ENCODE results near the gene KCNQ5.

KCNQ5 gene

DNA sequence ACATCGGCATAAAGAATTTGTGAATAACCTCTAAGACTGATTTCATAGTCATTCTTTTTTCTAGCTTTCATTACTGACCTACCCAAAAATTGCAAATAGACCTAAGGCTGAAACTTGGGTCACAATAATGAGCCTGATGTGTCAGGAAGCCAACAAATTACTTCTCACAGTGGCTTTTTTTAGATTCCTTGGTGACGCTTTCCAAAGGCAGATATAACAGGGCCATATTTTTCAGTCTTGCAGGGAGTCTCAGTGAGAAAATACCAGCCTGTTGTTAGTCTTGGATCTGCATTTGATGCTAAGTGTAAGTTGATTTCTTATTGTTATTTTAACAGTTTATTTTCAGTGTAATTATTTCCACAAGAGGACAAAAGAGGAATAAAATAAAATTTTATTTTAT lies 423.7 kb downstream of the KCNQ5 start:
- DNase-seq (ENCODE audit: low read depth in 2 of 2, low spot score in 1 of 2): no peak

- DNase-seq (ENCODE audit: low read depth in 2 of 2, low spot score in 1 of 2): no peak
Observed at GRCh38 chr6:73047801-73048200, 425.9 kb downstream of the KCNQ5 start.

- DNase-seq (ENCODE audit: low read depth in 2 of 2, low spot score in 1 of 2): no peak
Observed at GRCh38 chr6:73049971-73050594, 428.2 kb downstream of the KCNQ5 start.

DNA sequence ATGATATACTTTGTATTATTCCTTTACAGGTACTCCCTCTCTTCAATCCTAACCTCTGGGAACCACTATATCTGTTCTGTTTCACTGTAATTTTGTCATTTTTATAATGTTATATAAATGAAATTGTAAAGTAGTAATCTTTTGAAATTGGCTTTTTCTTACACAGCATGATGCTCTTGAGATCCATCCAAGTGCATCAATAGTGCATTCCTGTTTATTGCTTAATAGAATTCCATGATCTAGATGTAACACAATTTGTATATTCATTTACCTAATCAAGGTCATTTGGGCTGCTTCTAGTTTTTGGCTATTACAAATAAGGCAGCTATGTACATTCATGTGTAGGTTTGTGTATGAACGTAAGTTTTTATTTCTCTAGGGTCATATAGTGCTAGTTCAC lies 428.8 kb downstream of the KCNQ5 start:
- no peak for DNase-seq (ENCODE audit: low read depth in 2 of 2, low spot score in 1 of 2)

GRCh38 chr6:73051147-73051546 lies 429.3 kb downstream of the KCNQ5 start:
- DNase-seq (ENCODE audit: low read depth in 2 of 2, low spot score in 1 of 2): no peak

DNA sequence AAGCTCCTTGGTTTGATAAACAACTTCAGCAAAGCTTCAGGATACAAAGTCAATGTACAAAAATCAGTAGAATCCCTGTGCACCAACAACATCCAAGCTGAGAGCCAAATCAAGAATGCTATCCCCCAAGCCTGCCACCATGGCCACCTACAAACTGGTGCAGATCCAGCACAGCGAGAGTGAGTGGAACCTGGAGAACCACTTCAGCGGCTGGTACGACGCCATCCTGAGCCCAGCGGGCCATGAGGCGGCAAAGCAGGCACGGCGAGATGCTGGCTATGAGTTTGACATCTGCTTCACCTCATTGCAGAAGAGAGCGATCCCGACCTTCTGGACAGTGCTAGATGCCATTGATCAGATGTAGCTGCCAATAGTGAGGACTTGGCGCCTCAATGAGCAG lies 433.1 kb downstream of the KCNQ5 start:
- no peak for DNase-seq (ENCODE audit: low read depth in 2 of 2, low spot score in 1 of 2)

DNA sequence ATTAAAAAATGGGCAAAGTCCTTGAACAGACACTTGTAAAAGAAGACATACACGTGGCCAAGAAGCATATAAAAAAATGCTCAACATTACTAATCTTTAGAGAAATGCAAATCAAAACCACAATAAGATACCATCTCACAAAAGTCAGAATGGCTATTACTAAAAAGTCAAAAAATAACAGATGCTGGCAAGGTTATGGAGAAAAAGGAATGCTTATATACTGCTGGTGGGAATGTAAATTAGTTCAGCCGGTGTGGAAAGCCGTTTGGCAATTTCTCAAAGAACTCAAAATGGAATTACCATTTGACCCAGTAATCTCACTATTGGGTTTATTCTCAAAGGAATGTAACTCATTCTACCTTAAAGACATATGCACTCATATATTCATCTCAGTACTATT lies 436.9 kb downstream of the KCNQ5 start:
- DNase-seq (ENCODE audit: low read depth in 2 of 2, low spot score in 1 of 2): no peak

- DNase-seq (ENCODE audit: low read depth in 2 of 2, low spot score in 1 of 2): no peak
Observed at GRCh38 chr6:73062130-73062529, 440.3 kb downstream of the KCNQ5 start.

DNA sequence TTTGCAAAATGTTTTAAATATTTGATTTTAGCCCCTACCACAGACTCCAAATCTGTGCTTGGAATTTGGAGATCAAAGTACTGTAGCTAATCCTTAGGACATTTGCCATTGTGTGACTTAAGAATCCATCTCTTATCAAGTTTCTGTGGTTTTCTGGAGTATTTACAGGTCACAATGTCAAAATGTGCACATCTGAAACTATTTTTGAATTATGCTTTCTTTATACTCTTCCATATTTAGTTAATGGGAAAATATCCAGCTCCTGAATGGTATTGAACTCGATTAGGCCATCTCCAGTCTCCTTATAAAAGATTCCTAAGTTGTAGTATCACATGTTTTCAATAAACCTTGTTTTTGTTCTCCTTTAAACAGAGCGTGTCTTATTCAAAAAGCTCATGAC lies 441.0 kb downstream of the KCNQ5 start:
- DNase-seq (ENCODE audit: low read depth in 2 of 2, low spot score in 1 of 2): no peak

GRCh38 chr6:73064266-73064665 lies 442.4 kb downstream of the KCNQ5 start:
- no peak for DNase-seq (ENCODE audit: low read depth in 2 of 2, low spot score in 1 of 2)

GRCh38 chr6:73073238-73073637 lies 451.4 kb downstream of the KCNQ5 start:
- no peak for DNase-seq (ENCODE audit: low read depth in 2 of 2, low spot score in 1 of 2)

- no peak for DNase-seq (ENCODE audit: low read depth in 2 of 2, low spot score in 1 of 2)
Observed at GRCh38 chr6:73074175-73074574, 452.3 kb downstream of the KCNQ5 start.

DNA sequence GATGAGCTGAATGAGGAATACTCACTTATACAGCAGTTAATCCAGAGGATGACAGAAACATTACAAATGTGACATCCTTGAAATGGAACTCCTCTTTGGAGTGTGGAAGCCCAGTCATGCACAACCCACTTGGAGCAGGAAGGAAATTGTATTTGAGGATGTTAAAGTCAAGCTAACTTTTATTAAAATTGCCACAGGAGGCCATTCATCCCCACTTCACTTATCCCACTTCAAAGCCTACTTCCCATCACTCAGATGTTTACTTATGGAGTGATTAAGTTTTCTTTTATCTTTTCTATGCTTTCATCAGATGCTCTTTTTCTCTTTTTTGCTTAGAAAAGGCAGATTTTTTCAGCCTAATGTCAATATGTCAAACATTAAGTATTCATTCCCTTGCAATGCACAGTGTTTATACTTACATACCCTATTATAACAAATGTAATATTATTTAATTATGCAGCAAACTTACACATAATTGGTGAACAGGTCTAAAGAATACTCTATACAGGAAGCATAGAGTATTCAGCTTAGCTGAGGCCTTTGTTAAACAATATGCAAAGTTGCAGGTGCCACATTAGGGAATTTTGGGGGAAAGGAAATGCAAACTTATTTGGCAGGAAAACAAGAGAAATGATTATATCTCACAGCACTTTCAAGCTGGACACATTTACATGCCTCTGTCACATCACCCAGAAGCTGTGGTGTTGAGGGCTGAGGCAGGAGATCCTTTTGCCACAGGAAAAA lies 454.5 kb downstream of the KCNQ5 start:
- DNase-seq (ENCODE audit: low read depth in 2 of 2, low spot score in 1 of 2): no peak

DNA sequence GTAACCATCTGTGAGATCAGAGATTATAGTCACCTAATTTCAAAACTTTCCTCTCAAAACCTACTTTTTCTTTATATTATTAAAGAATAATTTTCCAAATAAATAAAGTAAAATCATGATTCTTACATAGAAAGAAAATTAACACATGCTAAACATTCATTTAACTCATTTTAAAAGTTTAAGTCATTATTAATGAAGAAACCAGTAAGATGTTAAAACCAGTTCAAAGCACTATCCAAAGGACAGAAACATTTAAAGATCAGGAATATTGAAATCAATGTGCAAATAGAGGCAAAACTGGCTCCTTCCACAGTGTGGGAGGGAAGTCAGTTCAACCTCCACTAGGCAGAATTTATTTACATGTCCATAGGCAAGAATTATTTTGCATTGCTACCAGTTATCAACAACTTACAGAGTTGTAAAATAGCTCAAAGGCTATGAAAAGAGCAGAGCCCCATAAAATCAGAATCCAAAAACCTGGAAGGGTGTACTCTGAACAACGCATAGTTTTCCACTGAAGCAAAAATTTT lies 456.5 kb downstream of the KCNQ5 start:
- DNase-seq (ENCODE audit: low read depth in 2 of 2, low spot score in 1 of 2): no peak

- no peak for DNase-seq (ENCODE audit: low read depth in 2 of 2, low spot score in 1 of 2)
Observed at GRCh38 chr6:73078908-73079610, 457.2 kb downstream of the KCNQ5 start.

DNA sequence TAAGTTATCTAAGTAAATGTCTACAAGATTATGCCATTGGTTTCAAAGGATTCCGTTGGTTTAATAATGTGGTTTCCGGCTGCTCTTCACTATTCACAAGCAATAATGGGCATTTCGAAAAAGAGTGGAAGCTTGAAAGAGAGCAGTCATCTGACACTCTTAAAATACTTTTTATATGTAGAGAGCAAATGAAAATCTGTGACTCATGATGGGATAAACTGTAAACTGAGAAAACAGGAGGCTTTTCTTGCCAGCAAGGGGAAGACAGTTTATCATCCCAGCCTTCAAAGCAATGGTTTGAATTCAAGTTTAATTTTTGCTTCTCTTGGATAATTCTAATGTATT lies 457.7 kb downstream of the KCNQ5 start:
- DNase-seq (ENCODE audit: low read depth in 2 of 2, low spot score in 1 of 2): no peak

DNA sequence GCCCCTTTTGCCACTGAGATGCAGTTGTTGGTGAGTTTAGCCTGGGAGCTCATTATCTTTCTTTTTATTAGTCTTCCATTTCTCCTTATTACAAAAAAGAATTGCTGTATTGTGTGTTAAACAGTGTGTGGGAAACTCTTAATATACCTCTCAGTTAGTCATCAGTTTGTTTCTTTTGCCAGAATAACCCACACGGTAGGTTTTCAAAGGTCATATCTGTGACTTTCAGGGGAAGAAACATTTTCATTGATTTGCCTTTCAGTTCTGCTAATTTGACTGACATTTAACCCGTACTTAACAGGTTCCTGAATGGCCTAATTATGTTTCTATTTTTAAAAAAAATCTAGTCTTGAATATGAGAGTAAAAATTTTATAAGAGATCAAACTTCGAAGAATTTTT lies 458.1 kb downstream of the KCNQ5 start:
- DNase-seq (ENCODE audit: low read depth in 2 of 2, low spot score in 1 of 2): no peak

DNA sequence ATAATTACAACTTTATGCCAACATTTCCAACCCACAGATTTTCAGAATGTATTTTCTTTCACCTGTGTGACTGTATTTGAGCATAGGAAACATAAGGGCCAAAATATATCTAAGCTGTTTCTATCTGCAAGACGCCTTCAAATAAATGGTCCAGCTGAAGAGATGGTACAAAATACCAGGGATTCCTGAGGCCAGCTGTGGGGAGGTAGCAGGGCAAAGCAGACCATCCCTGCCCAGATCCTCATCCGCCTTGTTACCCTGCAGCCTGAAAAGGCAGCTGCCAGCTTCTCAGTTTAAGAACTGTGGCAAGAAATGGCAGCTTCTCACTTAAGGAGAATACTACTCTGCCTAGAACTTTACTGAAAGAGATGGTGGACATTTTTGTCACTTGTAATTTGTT lies 460.1 kb downstream of the KCNQ5 start:
- DNase-seq (ENCODE audit: low read depth in 2 of 2, low spot score in 1 of 2): no peak

DNA sequence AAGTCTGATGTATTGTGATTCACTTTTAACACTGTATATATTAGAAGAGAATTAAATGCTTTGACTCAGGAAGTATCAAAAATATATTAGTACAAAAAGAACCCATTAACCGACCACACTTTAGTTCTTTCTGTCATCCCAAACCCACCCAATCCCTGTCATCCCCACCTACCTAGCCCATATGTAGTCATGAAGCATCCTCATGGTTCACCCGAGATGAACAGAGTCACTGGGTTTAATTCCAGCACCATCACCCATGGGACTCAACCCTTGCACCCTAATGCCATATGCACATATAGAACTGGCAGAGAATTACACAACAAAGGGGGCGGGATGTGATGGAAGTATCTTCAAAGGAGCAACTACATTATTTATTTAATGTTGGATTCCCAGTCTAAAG lies 462.0 kb downstream of the KCNQ5 start:
- DNase-seq (ENCODE audit: low read depth in 2 of 2, low spot score in 1 of 2): no peak

GRCh38 chr6:73085443-73085871 lies 463.6 kb downstream of the KCNQ5 start:
- no peak for DNase-seq (ENCODE audit: low read depth in 2 of 2, low spot score in 1 of 2)

DNA sequence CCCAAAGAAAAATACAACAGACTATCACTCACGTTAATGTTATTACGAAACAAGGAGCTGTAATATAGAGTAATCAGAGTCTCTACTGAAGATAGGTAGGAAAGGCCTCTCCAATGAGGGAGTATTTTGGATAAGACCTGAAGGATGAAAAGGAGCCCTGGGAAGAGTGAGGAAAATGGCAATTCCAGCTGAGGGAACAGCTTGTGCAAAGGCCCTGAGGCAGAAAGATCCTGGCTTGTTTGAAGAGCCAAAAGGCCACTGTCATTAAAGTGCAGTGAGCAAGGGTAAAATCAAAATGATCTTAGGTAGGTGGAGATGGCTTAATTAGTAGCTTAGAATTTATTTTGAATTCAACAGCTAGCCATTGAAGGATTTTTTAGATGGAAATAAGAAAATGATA lies 464.9 kb downstream of the KCNQ5 start:
- DNase-seq (ENCODE audit: low read depth in 2 of 2, low spot score in 1 of 2): no peak

DNA sequence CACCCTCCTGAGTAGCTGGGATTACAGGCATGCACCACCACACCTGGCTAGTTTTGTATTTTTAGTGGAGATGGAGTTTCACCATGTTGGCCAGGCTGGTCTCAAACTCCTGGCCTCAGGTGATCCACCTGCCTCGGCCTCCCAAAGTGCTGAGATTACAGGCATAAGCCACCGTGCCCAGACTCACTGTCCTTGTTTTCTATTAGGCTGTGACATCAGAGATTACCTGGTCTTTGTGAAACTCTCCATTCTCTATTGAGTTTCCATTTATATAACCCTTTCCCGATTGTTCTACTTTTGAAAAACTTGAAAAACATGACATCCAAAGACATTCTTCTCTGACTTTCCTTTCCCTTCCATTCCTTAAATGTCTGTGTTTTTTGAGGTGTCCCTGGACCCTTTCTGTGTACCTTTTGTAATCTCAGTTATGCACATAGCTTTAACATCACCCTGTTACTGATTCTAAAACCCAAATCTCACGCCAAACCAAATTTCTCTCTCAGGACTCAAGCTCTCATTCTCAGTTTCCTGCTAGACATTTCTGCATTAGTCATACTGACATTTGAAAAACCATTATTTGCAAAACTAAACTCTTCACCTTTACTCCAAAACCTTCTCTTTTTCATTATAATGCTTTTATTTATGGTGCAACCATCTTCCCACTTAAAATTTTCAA lies 466.4 kb downstream of the KCNQ5 start:
- no peak for DNase-seq (ENCODE audit: low read depth in 2 of 2, low spot score in 1 of 2)
